Neural progenitor cell (in vitro differentiated cells): Measurements from ENCODE around the gene IPO13. TPM values are rescaled to one million over a fixed set of nuclear protein-coding genes. Genes with fewer than 3 reads are reported as not detected.

Source experiments
- DNase-seq: peaks from one replicate; pipeline ENCODE4 v3.0.0-alpha.2; 2016; ENCODE audit warnings: low spot score
- H2AFZ ChIP-seq: fragments of 200-600 bp; sonication (generic); replicated peaks from 2 replicates; pipeline ENCODE4 v1.6.1; 2016; ENCODE audit warnings: antibody characterized with exemption
- H3F3A ChIP-seq: fragments of 200-600 bp; sonication (generic); 2 replicates; pipeline ENCODE4 v1.6.1; 2016; ENCODE audit warnings: antibody characterized with exemption, low read depth
- H3K27ac ChIP-seq: fragments of 200-600 bp; sonication (generic); 2 replicates; pipeline ENCODE4 v1.5.1; 2016; ENCODE audit warnings: mild to moderate bottlenecking
- H3K27me3 ChIP-seq: fragments of 200-600 bp; sonication (generic); 2 replicates; pipeline ENCODE4 v1.6.1; 2016; ENCODE audit warnings: mild to moderate bottlenecking, moderate library complexity
- H3K36me3 ChIP-seq: fragments of 200-600 bp; sonication (generic); 2 replicates; pipeline ENCODE4 v1.5.1; 2016
- H3K4me1 ChIP-seq: fragments of 200-600 bp; sonication (generic); 2 replicates; pipeline ENCODE4 v1.6.1; 2016; ENCODE audit warnings: mixed run types
- H3K4me2 ChIP-seq: fragments of 200-600 bp; sonication (generic); 2 replicates; pipeline ENCODE4 v1.6.1; 2016
- H3K4me3 ChIP-seq: fragments of 200-600 bp; sonication (generic); 2 replicates; pipeline ENCODE4 v1.5.1; 2016
- H3K79me2 ChIP-seq: fragments of 200-600 bp; sonication (generic); 2 replicates; pipeline ENCODE4 v1.6.1; 2016; ENCODE audit warnings: low read depth
- H3K9ac ChIP-seq: fragments of 200-600 bp; sonication (generic); 2 replicates; pipeline ENCODE4 v1.6.1; 2016
- H3K9me3 ChIP-seq: fragments of 200-600 bp; sonication (generic); 2 replicates; pipeline ENCODE4 v1.5.1; 2016; ENCODE audit warnings: low read depth
- H4K20me1 ChIP-seq: fragments of 200-600 bp; sonication (generic); 2 replicates; pipeline ENCODE4 v1.6.1; 2016; ENCODE audit warnings: low read depth
- H3K27ac Mint-ChIP-seq: 3 replicates; pipeline ENCODE4 v1.8.0; 2021; ENCODE audit warnings: mixed read lengths
- H3K27me3 Mint-ChIP-seq: 2 replicates; pipeline ENCODE4 v1.8.0; 2022; ENCODE audit warnings: low read depth, mild to moderate bottlenecking, inconsistent platforms, moderate library complexity, mixed read lengths; ENCODE audit not compliant: insufficient read depth
- H3K36me3 Mint-ChIP-seq: 3 replicates; pipeline ENCODE4 v1.8.0; 2021; ENCODE audit warnings: mixed read lengths
- H3K4me1 Mint-ChIP-seq: 3 replicates; pipeline ENCODE4 v1.8.0; 2021; ENCODE audit warnings: mixed read lengths
- H3K4me3 Mint-ChIP-seq: 3 replicates; pipeline ENCODE4 v1.8.0; 2021; ENCODE audit warnings: mild to moderate bottlenecking, moderate library complexity, mixed read lengths
- H3K9me3 Mint-ChIP-seq: 3 replicates; pipeline ENCODE4 v1.8.0; 2020; ENCODE audit warnings: mixed read lengths
- EZH2 ChIP-seq: fragments of 200-600 bp; sonication (generic); IDR thresholded peaks from 2 replicates; pipeline ENCODE4 v1.6.1; 2017; ENCODE audit warnings: antibody characterized with exemption, mild to moderate bottlenecking, moderate library complexity
- EZH2phosphoT487 ChIP-seq: fragments of 200-600 bp; sonication (generic); IDR thresholded peaks from 2 replicates; pipeline ENCODE4 v1.6.1; 2017; ENCODE audit warnings: antibody characterized with exemption
- total RNA-seq: library from RNA; depleted of rRNA; stranded (reverse); fragments of >200 nt; gene quantifications from 2 replicates; pipeline ENCODE4 v1.2.3, GENCODE V29; 2015; ENCODE audit warnings: low replicate concordance
- TF ChIP-seq, protein P1 (sequence below): fragments of 200-600 bp; sonication (generic); IDR thresholded peaks from 2 replicates; pipeline ENCODE4 v1.5.1; 2017; ENCODE audit warnings: antibody characterized with exemption, mild to moderate bottlenecking

Gene IPO13
- total RNA-seq, 1 donor from 2014 or later: 7.2 TPM

DNA sequence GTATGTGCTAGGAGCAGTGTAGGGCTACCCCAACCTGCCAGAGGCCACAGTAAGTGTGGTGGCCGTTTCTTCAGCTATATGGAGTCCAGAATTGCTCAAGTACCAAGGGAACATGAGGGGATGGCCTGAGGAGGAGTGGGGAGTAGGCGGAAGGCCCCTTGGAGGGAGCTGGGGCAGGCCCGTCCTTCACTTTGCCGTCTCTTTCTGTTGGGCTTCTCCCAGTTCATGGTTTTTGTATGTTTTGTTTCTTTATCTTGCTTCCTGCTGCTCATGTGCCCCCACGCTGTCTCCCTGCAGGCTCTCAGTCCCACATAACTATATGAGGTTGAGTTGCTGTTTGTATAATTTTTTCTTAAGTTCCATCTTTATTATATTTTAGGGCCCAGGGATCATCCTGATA lies 17.1 kb downstream of the IPO13 start:
- H3K27ac ChIP-seq: no peak overlapping the region
- DNase-seq: no peak
- Mint-ChIP-seq H3K27ac (no peak overlapping the region), H3K9me3 (no peaks in the 10 kb centered on the region), H3K4me3 (no peak overlapping the region), H3K36me3 (peaks cover 12% of the 10 kb centered on the region), H3K4me1 (no peaks in the 10 kb centered on the region), H3K27me3 (no peaks in the 10 kb centered on the region)
- no peaks in the 10 kb centered on the region for H3K79me2 ChIP-seq
- H3K36me3 ChIP-seq: no peaks in the 10 kb centered on the region
- no peaks in the 10 kb centered on the region for H3K9me3 ChIP-seq
- no peaks in the 10 kb centered on the region for H4K20me1 ChIP-seq
- peaks cover 5% of the 10 kb centered on the region for H3F3A ChIP-seq
- TF ChIP-seq EZH2 (no peak), EZH2phosphoT487 (no peak)
- TF ChIP-seq, protein P1, sequence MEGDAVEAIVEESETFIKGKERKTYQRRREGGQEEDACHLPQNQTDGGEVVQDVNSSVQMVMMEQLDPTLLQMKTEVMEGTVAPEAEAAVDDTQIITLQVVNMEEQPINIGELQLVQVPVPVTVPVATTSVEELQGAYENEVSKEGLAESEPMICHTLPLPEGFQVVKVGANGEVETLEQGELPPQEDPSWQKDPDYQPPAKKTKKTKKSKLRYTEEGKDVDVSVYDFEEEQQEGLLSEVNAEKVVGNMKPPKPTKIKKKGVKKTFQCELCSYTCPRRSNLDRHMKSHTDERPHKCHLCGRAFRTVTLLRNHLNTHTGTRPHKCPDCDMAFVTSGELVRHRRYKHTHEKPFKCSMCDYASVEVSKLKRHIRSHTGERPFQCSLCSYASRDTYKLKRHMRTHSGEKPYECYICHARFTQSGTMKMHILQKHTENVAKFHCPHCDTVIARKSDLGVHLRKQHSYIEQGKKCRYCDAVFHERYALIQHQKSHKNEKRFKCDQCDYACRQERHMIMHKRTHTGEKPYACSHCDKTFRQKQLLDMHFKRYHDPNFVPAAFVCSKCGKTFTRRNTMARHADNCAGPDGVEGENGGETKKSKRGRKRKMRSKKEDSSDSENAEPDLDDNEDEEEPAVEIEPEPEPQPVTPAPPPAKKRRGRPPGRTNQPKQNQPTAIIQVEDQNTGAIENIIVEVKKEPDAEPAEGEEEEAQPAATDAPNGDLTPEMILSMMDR: no peak
- H3K4me1 ChIP-seq: no peaks in the 10 kb centered on the region
- no peaks in the 10 kb centered on the region for H3K27me3 ChIP-seq
- H3K9ac ChIP-seq: no peak overlapping the region
- no peak overlapping the region for H3K4me2 ChIP-seq
- H2AFZ ChIP-seq: no peak overlapping the region
- no peak overlapping the region for H3K4me3 ChIP-seq

DNA sequence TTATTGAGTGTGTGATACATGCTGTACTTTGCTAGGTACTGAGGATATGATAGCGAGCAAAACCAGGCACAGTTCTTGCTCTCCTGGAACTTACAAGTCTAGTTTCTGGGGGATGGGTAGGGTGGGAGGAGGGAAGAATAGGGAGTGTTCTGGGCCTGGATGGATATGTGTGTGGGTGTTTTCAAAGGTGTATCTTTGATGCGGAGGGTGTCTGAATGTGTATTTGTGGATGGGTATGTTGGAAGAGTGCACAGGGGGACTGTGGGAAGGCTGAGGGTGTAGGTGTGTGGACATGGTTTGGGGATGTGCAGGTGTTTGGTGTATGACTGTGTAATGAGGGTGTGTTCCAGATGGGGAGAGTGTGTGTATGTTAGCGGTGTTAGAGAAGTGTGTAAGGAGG lies 18.6 kb downstream of the IPO13 start:
- Histone ChIP-seq H2AFZ (no peak overlapping the region), H3K79me2 (peaks cover 3% of the 10 kb centered on the region), H3F3A (peaks cover 9% of the 10 kb centered on the region), H3K9ac (no peak overlapping the region), H3K9me3 (no peaks in the 10 kb centered on the region), H3K4me1 (no peaks in the 10 kb centered on the region), H3K27me3 (no peaks in the 10 kb centered on the region), H3K27ac (no peak overlapping the region), H3K4me2 (no peak overlapping the region), H3K4me3 (no peak overlapping the region), H4K20me1 (peaks cover 2% of the 10 kb centered on the region), H3K36me3 (no peaks in the 10 kb centered on the region)
- H3K9me3 Mint-ChIP-seq: no peaks in the 10 kb centered on the region
- no peaks in the 10 kb centered on the region for H3K27me3 Mint-ChIP-seq
- DNase-seq: no peak
- H3K27ac Mint-ChIP-seq: no peak overlapping the region
- peaks cover 12% of the 10 kb centered on the region for H3K36me3 Mint-ChIP-seq
- TF ChIP-seq EZH2phosphoT487 (no peak), EZH2 (no peak)
- TF ChIP-seq, protein P1: no peak
- H3K4me3 Mint-ChIP-seq: no peak overlapping the region
- H3K4me1 Mint-ChIP-seq: peaks cover 4% of the 10 kb centered on the region

DNA sequence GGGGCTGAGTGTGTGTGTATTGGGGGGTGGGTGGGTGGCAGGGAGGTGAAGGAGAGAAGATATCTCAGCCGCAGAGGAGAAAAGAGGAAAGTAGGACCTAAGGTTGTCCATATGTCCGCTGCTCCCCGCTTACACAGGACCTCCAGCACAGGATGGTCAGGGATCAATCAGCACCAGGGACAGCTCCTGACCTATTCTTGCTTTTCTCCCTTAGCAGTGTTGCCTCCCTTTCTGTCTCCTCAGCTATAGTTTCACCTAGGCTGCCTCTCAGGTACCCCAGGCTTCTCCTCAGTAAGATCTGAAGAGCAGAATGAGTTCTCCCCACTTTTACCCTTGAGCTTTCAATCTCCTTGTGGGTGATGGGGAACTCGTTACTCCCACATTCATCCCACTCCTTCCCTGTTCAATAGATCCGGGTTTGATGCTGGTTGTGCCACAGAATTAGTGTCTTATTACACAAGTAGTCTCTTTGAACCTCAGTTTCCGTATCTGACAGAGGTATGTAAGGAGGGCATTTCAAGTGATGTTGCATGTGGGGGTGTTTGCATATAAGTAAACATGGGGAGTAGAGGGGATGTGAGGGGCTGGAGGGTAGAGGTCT lies 21.7 kb downstream of the IPO13 start:
- Histone ChIP-seq H3K9me3 (no peaks in the 10 kb centered on the region), H3K79me2 (peaks cover 11% of the 10 kb centered on the region), H3K27ac (no peak overlapping the region), H3K4me2 (no peak overlapping the region), H2AFZ (no peak overlapping the region), H4K20me1 (peaks cover 4% of the 10 kb centered on the region), H3F3A (peaks cover 14% of the 10 kb centered on the region), H3K9ac (no peak overlapping the region), H3K36me3 (no peaks in the 10 kb centered on the region), H3K4me1 (peaks cover 3% of the 10 kb centered on the region), H3K27me3 (no peaks in the 10 kb centered on the region), H3K4me3 (no peak overlapping the region)
- TF ChIP-seq EZH2 (no peak), EZH2phosphoT487 (no peak)
- TF ChIP-seq, protein P1: no peak
- Mint-ChIP-seq H3K36me3 (peaks cover 7% of the 10 kb centered on the region), H3K27me3 (no peaks in the 10 kb centered on the region), H3K9me3 (no peaks in the 10 kb centered on the region), H3K4me1 (peaks cover 13% of the 10 kb centered on the region), H3K4me3 (peak overlapping the region; percentile 27), H3K27ac (no peak overlapping the region)
- peak; percentile 83 for DNase-seq
